ENCODE measurements around the gene OTOP1.
"Not testable (repeated sequence)": the region's sequence is repeated elsewhere in the genome, so short reads cannot be mapped to it uniquely, and the experiment has no call there.

OTOP1 gene, protein sequence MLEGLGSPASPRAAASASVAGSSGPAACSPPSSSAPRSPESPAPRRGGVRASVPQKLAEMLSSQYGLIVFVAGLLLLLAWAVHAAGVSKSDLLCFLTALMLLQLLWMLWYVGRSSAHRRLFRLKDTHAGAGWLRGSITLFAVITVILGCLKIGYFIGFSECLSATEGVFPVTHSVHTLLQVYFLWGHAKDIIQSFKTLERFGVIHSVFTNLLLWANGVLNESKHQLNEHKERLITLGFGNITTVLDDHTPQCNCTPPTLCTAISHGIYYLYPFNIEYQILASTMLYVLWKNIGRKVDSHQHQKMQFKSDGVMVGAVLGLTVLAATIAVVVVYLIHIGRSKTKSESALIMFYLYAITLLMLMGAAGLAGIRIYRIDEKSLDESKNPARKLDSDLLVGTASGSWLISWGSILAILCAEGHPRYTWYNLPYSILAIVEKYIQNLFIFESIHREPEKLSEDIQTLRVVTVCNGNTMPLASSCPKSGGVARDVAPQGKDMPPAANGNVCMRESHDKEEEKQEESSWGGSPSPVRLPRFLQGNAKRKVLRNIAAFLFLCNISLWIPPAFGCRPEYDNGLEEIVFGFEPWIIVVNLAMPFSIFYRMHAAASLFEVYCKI

DNA sequence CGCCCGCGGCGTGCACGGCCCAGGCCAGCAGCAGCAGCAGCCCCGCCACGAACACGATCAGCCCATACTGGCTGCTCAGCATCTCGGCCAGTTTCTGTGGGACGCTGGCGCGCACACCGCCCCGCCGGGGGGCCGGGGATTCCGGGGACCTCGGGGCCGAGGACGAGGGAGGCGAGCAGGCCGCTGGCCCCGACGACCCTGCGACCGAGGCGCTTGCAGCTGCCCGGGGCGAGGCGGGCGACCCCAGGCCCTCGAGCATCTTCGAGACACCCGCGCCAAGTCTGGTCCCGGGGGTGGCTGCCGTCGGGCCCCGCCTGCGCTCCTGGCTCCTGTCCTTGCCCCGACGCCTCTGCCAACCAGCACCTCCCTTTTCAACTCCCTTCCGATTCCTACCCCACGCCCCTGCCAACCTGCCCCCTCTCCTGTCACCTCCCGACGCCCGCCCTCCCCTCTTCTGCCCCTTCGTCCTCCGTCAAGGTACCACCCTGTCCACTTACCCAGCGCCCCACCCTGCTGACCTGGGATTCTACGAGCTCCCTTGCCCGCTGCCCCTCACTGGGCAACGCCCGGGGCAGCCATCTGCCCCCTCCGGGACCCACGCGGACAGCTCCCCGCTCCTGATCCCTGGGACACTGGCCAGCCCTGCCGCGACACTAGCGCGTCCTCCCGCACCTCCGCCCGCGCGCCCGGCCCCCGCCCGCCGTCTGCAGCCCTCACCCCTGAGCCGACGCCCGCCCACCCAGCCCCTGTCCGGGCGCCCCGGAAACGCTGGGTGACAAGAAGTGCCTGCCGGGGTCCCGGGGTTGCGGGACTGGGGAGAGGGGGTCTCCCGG is at the start of gene OTOP1:
Gene OTOP1, minus strand, starts transcription at position 324 of the 833 bp plus-strand sequence. Its CDS starts 65 bp downstream, at position 259.
- no peak for DNase-seq

- no peak for DNase-seq
These were observed 47.5 kb upstream of the OTOP1 start for GRCh38 chr4:4274226-4274625.

DNA sequence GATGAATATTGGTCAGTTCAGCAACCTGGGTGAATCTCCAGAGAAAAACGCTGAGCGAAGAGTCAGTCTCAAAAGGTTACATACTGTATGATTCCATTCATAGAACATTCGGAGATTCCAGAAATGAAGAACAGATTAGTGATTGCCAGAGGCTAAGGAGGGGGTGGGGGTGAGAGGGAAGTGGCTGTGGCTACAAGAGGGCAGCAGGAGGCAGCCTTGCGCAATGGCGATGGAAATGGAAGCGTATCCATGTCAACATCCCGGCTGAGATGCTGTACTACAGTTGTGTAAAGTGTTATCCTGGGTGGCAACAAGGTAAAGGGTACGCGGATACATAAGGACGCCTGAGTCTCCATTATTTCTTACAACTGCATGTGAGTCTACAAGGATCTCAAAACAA is 45.2 kb upstream of the OTOP1 start:
- DNase-seq: no peak

- peak in 1 of 2 donors; percentile 21 for DNase-seq
These were observed 43.8 kb upstream of the OTOP1 start for GRCh38 chr4:4270529-4270928.

DNA sequence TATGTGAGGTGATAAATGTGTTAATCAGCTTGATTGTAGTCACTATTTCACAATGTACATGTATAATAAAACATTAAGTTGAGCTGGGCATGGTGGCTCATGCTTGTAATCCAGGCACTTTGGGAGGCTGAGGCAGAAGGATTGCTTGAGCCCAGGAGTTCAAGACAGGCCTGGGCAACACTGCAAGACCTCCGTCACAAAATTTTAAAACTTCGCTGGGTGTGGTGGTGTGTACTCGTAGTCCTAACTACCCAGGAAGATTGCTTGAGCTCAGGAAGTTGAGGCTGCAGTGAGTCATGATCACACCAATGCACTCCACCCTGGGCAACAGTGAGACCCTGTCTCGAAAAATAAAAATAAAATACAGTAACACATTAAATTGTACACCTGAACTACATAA is 43.1 kb upstream of the OTOP1 start:
- DNase-seq: peak; percentile 68 to 69

DNA sequence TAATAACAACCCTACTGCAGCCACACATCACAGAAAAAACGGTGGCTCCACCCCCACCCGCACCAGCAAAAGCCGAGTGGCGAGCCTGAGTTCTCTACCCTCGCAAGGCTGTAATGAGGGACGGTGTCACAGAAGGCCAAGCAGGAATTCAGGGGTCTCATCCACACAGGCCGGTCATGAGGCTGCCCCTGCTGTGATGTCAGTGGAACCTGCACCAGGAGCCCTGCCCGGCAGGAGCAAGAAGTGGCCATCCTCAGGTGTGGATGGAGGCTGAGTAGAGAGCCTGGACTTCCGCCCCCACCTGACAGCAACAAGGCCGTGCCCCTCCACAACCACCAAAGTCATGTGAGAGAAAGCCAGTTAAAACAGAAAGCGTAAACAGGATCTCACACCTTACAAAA is 42.6 kb upstream of the OTOP1 start:
- peak; percentile 51 to 71 for DNase-seq

DNA sequence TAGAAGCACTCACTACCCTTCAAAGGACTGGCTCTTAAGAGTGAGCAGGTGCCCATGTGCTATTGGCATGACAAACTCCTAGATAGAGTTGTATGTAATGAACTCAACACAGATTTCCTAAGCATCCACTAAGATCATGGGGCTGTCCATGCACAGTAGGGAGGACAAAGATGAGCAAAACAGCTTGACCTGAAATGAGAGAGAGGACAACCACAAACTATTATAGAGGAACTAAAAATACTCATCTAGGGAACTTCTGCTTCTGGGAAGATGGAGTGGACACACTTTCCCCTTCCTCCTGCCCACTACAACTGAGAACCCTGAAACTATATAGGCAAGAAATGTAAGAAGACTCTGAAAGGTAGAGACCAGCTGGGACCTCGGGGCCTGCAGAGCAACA is 42.0 kb upstream of the OTOP1 start:
- DNase-seq: no peak

DNA sequence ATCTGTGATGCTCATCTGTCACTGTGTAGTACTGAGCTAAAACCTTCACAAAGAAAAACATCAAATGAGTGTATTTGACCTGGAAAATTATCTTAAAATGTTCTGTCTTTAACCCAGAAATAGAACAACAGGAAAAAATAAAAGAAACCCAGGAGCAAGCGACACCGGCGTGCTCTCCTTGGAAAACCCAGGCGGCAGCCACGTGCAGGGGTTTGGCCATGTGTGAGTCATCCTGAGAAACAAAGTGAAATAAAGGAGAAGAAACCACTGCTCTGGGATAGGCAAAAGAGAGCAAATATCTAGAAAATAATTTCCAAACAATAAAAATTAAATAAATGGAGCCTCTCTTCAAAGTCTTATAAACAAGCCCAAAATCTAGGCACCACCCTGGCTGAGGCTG is 41.3 kb upstream of the OTOP1 start:
- DNase-seq: peak in 1 of 2 donors; percentile 30

- peak; percentile 7 to 78 for DNase-seq
These were observed 33.5 kb upstream of the OTOP1 start for GRCh38 chr4:4260185-4260751.

DNA sequence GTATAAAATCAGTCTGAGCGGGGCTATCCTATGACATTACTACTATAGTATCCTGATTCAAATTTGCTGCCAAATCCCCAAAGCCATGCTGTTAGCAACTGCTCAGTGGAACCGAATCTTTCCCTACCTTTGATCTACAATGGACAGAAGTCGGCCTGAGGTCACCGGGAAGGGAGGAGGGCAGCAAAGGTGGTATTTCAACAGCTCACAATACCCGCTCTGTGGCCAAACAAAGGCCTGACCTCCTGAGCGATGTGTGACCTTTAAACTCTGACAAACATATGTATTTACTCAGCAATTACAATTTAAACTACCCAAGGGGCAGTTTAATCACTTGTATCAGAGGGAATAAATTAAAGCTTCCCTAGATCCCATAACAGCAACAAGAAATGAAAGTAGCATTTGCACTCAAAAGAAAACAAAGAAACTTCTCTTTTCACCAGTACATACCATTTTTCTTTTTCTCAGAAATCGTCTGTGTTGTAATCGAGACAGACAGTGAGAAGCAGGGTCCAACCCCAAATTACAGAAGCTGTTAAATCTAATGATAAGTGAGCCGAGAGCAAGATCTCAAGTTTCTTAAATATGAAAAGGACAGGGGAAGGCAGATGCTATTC is 32.9 kb upstream of the OTOP1 start:
- DNase-seq: no peak

GRCh38 chr4:4257705-4258104 is 31.0 kb upstream of the OTOP1 start:
- DNase-seq: not testable (repeated sequence)

DNA sequence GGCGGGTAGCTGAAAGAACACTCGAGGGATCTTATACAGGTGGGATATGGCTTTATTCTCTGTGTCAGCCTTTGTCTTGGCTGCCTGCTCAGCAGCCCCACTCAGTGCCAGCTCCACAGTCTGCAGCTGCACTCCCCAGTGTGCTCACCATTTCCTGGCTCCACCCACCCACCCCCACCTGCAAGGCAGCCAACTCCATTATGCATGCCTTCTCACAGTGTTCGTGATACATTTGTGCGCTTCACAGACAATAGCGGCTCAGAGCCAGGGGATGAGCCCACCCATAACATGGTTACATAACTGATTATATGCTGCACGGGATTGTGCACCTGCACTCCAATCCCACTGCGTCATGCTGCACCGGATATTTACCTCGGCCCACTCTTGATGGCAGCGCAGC is 30.1 kb upstream of the OTOP1 start:
- DNase-seq: no peak

DNA sequence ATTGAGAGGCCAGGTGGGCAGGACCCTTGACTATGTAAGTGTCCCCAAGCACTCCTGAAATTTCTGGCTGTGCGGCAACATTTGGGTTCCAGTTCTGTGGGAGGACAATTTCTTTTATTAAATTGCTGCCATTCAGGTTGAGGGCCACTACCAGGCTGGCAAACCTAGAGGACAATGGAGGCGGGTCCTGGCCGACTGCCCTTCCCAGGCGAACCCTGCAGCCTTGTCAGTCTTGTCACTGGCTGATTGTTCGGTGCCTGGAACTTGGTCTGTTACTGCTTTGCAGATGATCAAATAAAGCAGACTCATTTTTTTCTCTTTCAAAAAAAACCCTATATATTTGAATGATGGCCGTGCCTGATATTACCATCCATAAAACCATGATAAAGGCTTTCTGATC is 27.9 kb upstream of the OTOP1 start:
- no peak for DNase-seq

- no peak for DNase-seq
These were observed 27.5 kb upstream of the OTOP1 start for GRCh38 chr4:4254199-4254598.

- no peak for DNase-seq
These were observed 23.1 kb upstream of the OTOP1 start for GRCh38 chr4:4249866-4250265.

DNA sequence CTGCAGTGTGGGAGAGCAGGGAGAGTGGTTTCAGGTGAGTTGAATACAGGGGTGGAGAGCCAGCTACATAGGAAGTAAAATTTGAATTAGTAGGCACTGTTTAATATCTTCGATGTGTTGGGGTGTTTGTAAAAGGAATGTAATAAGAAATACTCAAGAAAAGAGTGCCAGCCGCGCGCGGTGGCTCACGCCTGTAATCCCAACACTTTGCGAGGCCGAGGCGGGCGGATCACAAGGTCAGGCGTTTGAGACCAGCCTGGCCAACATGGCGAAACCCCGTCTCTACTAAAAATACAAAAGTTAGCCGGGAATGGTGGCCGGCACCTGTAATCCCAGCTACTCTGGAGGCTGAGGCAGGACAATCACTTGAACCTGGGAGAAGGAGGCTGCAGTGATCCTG is 22.6 kb upstream of the OTOP1 start:
- DNase-seq: not testable (repeated sequence)

GRCh38 chr4:4248885-4249203 is 22.1 kb upstream of the OTOP1 start:
- no peak for DNase-seq

DNA sequence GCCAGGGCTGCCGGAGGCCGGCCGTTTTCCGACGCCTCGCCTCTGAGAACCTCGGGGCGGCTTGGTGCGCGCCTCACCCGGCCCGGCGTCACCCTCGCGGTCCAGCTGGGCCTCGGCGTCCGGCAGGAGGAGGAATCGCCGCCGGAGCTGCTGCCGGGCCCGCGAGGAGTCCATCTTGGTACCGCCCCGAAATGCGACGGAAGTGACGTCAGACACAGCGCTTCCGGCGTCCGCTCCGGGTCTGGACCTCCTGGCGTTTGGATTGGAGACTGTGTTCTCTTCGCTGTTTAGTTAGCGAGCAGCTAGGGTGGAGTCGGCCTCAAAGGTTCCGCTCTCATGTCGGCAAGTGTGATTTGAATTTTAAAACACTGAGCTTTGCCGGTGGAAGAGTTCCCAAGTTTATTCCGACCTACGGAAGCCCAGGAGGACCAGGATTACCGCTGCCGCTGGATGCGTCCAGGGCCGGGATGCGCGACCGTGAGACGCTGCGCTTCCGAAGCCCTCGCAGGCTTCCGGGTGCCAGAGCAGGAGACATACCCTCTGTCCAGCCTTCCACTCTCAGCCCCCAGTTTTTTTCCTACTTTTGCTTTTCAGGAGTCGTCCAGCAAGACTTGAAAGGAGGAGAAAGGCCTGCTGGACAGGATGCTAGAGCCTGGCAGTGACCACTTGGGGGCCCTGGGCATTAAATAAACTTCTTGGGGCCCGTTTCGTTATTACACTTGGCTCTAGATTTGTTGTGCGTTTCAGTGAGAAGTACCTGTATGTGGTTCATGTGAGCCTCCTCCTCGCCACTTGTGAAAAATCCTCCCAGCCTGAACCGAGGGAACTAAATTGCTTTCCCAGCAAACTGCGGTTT is 21.5 kb upstream of the OTOP1 start, which contains the start of gene TMEM128:
Gene TMEM128, minus strand, starts transcription at position 195 of the 856 bp plus-strand sequence. Its CDS starts 21 bp downstream, at position 174.
- peak; percentile 92 to 93 for DNase-seq

DNA sequence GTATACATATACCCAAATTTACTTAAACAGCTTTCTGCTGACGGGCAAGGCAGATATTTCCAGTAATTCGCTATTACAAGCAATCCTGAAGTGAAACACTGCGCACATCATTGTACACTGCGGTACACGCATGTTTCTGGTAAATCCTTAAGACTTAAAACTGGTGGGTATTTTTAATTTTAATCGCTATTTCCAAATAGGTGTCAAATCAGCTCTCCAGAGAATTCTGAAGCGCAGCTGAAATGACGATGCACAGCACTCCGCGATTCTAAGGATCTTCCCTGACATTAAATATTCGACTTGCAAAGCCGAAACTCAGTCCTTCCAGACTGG is 20.9 kb upstream of the OTOP1 start:
- peak in 1 of 2 donors; percentile 21 for DNase-seq

DNA sequence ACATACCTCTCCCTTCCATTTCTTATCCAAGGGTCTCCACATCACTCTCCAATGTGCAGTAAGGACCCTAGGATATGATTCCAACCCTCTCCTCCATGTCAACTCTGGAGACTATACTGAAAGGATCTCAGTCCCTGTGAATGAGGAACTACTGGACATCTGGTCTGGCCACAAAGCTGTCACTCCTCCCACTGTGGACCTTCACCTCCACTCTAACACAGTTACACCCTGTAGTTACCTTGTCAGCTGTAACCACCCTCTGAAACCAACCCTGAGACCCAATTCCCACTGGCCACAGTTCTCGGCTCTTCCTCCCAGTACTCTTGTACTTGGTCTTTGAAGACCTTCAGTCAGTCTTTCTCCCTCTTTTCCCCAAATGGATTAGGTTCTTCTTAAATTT is 18.4 kb upstream of the OTOP1 start:
- no peak for DNase-seq

DNA sequence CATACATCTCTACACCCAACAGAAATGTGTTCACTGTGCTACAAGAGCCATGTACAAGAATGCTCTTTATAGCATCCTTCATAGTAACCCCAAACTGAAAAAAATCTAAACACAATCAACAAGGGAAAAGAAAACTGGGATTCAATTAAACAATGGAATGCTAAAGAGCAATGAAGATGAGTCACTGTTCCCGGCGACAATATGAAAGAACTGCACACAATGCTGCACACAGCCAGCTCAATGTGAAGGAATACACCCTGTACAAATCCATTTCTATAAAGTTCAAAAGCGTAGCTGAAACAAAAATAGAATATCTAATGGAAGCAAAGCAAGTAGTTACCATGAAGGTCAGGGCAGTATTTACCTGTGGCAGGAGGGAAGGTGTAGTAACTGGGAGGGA is 12.8 kb upstream of the OTOP1 start:
- not testable (repeated sequence) for DNase-seq

- DNase-seq: no peak
These were observed 6.9 kb upstream of the OTOP1 start for GRCh38 chr4:4233610-4234009.
